Activated CD4-positive, alpha-beta memory T cell treated with anti-CD3 and anti-CD28 coated beads for 36 hours (primary cell): Measurements from ENCODE around the gene GABARAPL2. TPM values are rescaled to one million over a fixed set of nuclear protein-coding genes. Genes with fewer than 3 reads are reported as not detected.
A peak's percentile ranks its signal among the peaks of the same experiment; 100 is the strongest.
"Not testable (repeated sequence)": the region's sequence is repeated elsewhere in the genome, so short reads cannot be mapped to it uniquely, and the experiment has no call there.

Experiments
- CTCF ChIA-PET: fragments of 350-600 bp; sonication (Branson Sonifier 250); formaldehyde crosslinking; loops from one replicate; lab custom pipeline; 2021; ENCODE audit warnings: antibody characterized with exemption, inconsistent platforms; lab: Charles Lee
- POLR2A ChIA-PET: fragments of 350-600 bp; sonication (Branson Sonifier 250); formaldehyde crosslinking; loops from one replicate; lab custom pipeline; 2021; ENCODE audit warnings: antibody characterized with exemption; lab: Charles Lee
- DNase-seq: peaks from one replicate; pipeline ENCODE4 v3.0.0-alpha.2; 2020
- H3K27ac Mint-ChIP-seq: one replicate; pipeline ENCODE4 v1.8.0; 2021; ENCODE audit warnings: mixed read lengths
- H3K27me3 Mint-ChIP-seq: one replicate; pipeline ENCODE4 v1.8.0; 2021; ENCODE audit warnings: mixed read lengths
- H3K36me3 Mint-ChIP-seq: one replicate; pipeline ENCODE4 v1.8.0; 2021; ENCODE audit warnings: mixed read lengths
- H3K4me1 Mint-ChIP-seq: one replicate; pipeline ENCODE4 v1.8.0; 2021; ENCODE audit warnings: low read depth, mixed read lengths
- H3K4me3 Mint-ChIP-seq: one replicate; pipeline ENCODE4 v1.8.0; 2021; ENCODE audit warnings: mild to moderate bottlenecking, mixed read lengths
- H3K9me3 Mint-ChIP-seq: one replicate; pipeline ENCODE4 v1.8.0; 2021; ENCODE audit warnings: mixed read lengths
- intact Hi-C: fragments of 100-400 bp; cut with micrococcal nuclease; formaldehyde crosslinking; loops from one replicate; pipeline ENCODE4 v1.15.1; 2023
- total RNA-seq, 2 experiments: library from RNA; stranded (reverse); gene quantifications; one replicate each; pipeline ENCODE4 v1.2.3, GENCODE V29; 2021

The GABARAPL2 gene
- total RNA-seq, 2 experiments from 2014 or later = 71.5 to 76.1 TPM

DNA sequence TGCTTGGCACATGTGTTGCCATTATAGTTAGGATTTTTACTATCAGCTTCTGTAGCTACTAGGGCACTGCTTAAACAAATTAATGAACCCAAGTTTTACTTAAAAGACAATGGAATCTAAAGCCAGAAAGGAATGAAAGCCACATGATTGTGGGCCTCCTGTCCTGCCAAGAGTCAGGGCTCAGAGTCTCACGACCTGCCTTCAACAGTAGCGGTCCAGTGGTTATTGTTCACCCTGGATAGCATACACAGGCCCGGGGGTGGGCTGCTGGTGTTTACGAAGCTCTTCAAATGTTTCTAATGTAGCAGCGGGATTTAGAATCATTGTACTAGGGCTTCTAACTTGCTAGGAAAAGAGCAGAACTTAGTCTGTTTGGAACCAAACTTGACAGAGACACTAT lies 7.8 kb downstream of the GABARAPL2 start:
- ChIA-PET CTCF (interaction anchor here (0.9 to 1.9 kb wide), 2 partner anchors 57 to 103 kb away, joined by 3 to 4 read pairs; no protein-coding TSS in a partner anchor), POLR2A (no interaction called here)
- intact Hi-C loops = no loop called here
- peaks cover 35% of the 10 kb centered on the region for H3K4me1 Mint-ChIP-seq
- H3K36me3 Mint-ChIP-seq = peaks cover 37% of the 10 kb centered on the region
- no peaks in the 10 kb centered on the region for H3K9me3 Mint-ChIP-seq
- DNase-seq = no peak
- no peaks in the 10 kb centered on the region for H3K27me3 Mint-ChIP-seq
- no peak overlapping the region for H3K4me3 Mint-ChIP-seq
- no peak overlapping the region for H3K27ac Mint-ChIP-seq

DNA sequence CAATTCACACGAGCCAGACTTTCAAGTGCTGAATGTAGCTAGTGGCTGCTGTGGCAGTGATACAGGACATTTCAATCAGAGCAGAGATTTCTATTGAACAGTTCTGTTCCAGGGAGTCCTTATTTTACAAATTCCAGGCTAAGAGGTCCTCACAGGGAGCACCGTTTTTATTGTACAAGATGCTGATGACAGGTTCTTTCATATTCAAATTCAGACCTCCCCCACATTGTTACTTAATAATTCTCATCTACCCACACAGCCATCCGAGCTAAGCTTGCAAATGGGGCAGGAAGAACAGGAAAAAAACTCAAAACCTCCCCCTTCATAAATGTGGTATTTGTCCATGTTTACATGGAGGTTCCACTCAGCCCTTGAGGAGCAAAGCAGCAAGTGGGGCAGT lies 9.8 kb downstream of the GABARAPL2 start:
- H3K27ac Mint-ChIP-seq = peak overlapping the region; percentile 23
- peaks cover 43% of the 10 kb centered on the region for H3K36me3 Mint-ChIP-seq
- POLR2A ChIA-PET = no interaction called here
- H3K9me3 Mint-ChIP-seq = no peaks in the 10 kb centered on the region
- no peak overlapping the region for H3K4me3 Mint-ChIP-seq
- DNase-seq = no peak
- no peaks in the 10 kb centered on the region for H3K27me3 Mint-ChIP-seq
- peaks cover 32% of the 10 kb centered on the region for H3K4me1 Mint-ChIP-seq
- CTCF ChIA-PET = no interaction called here
- intact Hi-C loops = no loop called here

DNA sequence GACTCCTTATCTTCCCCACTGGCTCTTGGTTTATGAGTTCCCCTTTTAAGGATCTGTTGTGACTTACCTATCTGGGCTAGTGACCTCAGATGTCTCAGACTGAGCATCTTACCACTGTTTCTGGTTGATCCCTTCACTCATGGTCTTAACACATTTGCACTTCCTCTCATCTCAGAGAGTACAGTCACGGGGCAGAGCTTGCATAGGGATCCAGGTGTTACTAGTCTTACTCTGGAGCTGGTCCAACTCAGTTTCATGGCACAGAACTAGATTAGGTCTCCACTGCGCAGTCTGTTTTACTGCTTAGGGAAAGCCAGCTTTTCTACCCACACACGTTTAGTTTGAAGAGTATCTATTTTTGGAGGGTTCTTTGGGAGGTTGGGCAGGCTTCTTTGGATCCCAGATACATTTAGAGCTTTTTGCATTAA lies 10.2 kb downstream of the GABARAPL2 start:
- Mint-ChIP-seq H3K4me3 (no peak overlapping the region), H3K27me3 (no peaks in the 10 kb centered on the region), H3K9me3 (no peaks in the 10 kb centered on the region), H3K4me1 (peaks cover 29% of the 10 kb centered on the region), H3K27ac (peak overlapping the region; percentile 23), H3K36me3 (peaks cover 39% of the 10 kb centered on the region)
- DNase-seq = no peak
- POLR2A ChIA-PET = no interaction called here
- CTCF ChIA-PET = no interaction called here
- intact Hi-C loops = no loop called here

DNA sequence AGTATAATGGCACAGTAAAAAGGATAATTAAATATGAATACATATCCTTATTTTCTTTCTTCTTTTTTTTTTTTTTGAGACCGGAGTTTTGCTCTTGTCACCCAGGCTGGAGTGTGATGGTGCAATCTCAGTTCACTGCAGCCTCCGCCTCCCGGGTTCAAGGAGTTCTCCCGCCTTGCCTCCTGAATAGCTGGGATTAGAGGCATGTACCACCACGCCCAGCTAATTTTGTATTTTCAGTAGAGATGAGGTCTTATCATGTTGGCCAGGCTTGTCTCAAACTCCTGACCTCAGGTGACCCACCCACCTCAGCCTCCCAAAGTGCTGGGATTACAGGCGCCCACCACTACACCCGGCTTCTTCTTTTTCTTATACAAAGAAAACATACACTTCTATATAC lies 12.0 kb downstream of the GABARAPL2 start:
- Mint-ChIP-seq H3K27me3 (no peaks in the 10 kb centered on the region), H3K4me3 (no peak overlapping the region), H3K27ac (no peak overlapping the region), H3K4me1 (peaks cover 21% of the 10 kb centered on the region), H3K36me3 (peaks cover 30% of the 10 kb centered on the region), H3K9me3 (no peaks in the 10 kb centered on the region)
- POLR2A ChIA-PET = no interaction called here
- intact Hi-C loops = no loop called here
- no peak for DNase-seq
- CTCF ChIA-PET = no interaction called here

DNA sequence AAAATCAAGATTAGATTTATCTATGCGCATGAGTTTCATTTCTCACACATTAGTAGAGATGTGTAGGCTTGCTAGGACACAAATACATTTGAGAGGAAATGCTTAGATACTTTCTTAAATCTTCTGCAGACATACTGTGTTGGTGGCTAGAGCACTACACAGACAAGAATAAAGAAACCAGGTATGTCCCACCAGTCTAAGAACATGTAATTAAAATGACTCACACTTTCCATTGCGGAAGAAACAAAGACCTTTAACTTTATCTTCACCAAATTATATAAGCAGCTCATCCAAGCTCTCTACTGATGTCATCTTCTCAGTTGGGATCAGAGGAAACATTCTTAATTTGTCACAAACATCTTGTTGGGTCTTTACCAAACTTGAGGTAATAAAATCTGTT lies 12.5 kb downstream of the GABARAPL2 start:
- Mint-ChIP-seq H3K27ac (peak overlapping the region; percentile 26), H3K4me1 (peaks cover 17% of the 10 kb centered on the region)

DNA sequence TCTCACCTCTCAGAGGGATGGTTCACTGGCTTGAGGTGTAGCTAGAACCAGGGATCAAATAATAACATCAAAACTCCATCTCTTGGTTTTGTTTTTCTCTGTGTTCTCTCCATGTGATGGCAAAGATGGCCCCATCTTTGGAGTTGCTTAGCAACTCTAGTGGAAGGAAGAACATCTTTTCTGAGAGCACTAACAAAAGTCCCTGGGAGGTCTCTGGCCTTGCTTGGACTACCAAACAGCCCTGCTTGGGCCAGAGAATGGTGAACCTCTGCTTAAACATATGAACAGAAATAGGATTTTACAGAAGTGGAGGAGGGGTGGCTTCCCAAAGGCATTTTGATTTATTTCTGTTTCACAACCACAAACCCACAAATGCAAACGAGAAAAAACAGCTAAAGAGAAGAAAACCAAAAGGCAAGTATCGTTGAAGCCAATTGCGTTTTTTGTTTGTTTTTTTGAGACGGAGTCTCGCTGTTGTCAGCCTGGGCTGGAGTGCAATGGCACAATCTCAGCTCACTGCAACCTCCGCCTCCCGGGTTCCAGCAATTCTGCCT lies 13.2 kb downstream of the GABARAPL2 start:
- no peak overlapping the region for H3K4me3 Mint-ChIP-seq
- DNase-seq = no peak
- CTCF ChIA-PET = no interaction called here
- POLR2A ChIA-PET = no interaction called here
- H3K9me3 Mint-ChIP-seq = no peaks in the 10 kb centered on the region
- H3K36me3 Mint-ChIP-seq = peaks cover 25% of the 10 kb centered on the region
- intact Hi-C loops = no loop called here
- no peaks in the 10 kb centered on the region for H3K27me3 Mint-ChIP-seq
- peaks cover 17% of the 10 kb centered on the region for H3K4me1 Mint-ChIP-seq
- H3K27ac Mint-ChIP-seq = peak overlapping the region; percentile 26

More for the DNA sequence above, 12.5 kb downstream of the GABARAPL2 start:
- Mint-ChIP-seq H3K36me3 (peaks cover 28% of the 10 kb centered on the region), H3K27me3 (no peaks in the 10 kb centered on the region), H3K4me3 (no peak overlapping the region), H3K9me3 (no peaks in the 10 kb centered on the region)
- ChIA-PET CTCF (no interaction called here), POLR2A (no interaction called here)
- intact Hi-C loops = no loop called here
- DNase-seq = no peak

DNA sequence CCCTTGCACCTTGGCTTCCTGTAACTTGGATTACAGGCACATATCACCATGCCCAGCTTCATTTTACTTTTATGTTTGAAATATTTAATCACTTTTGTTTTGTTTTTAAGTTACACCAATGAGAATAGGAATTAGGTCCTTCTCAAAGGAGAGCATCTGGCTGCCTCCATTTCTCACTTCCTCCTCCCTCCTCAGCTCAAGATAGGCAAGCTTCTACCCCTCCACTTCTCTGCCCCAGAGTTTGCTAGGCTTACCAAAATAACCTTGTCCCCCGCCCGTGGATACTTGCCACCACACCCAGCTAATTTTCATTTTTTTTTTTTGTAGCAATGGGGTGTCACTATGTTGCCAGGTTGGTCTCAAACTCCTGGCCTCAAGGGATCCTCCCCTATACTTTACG lies 17.9 kb downstream of the GABARAPL2 start:
- Mint-ChIP-seq H3K36me3 (peaks cover 12% of the 10 kb centered on the region), H3K9me3 (no peaks in the 10 kb centered on the region), H3K4me1 (peaks cover 4% of the 10 kb centered on the region), H3K4me3 (no peak overlapping the region), H3K27ac (no peak overlapping the region), H3K27me3 (no peaks in the 10 kb centered on the region)
- ChIA-PET CTCF (interaction anchor here (0.6 kb wide), 1 partner anchor 663 kb away, joined by 3 read pairs; no protein-coding TSS in a partner anchor), POLR2A (no interaction called here)
- no peak for DNase-seq
- intact Hi-C loops = no loop called here

DNA sequence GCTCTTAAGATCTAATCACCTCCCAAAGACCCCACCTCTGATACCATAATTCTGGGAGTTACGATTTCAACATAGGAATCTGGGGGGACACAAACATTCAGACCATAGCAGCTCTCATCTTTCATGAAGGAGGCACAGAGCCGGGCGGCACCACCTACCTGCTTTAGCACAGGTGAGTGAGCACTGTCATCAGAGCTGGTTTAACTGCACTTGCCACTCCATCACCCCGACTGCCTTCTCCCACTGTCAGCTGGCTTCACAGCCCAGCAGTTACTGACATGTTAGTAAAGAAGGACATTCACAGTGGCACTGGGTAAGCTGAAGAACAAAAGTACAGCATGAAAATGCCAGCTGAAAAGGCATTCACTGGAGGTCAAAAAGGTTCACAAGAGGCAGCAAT lies 22.5 kb downstream of the GABARAPL2 start:
- Mint-ChIP-seq H3K36me3 (peaks cover 5% of the 10 kb centered on the region), H3K4me1 (peaks cover under 1% of the 10 kb centered on the region), H3K4me3 (no peak overlapping the region), H3K27me3 (no peaks in the 10 kb centered on the region), H3K27ac (no peak overlapping the region), H3K9me3 (no peaks in the 10 kb centered on the region)
- no peak for DNase-seq
- ChIA-PET POLR2A (no interaction called here), CTCF (no interaction called here)
- intact Hi-C loops = no loop called here

DNA sequence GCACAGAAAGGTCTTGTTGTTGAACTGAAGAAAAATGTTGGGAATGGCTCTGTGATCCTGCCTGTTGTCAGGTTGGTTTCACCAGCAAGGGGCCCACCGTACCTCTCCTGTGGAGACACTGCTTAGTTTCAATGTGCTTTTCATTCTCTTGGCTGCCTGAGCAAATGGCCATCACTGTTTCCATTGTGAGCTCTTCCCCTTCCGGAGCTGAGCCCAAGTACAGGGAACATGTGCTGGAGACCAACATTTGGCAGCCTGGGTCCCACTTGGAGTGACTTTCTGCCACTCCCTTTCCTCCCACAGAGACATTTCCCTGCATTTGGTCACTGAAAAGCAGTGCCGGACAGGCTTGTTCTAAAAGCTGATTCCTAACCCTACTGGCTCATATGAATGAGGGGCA lies 23.1 kb downstream of the GABARAPL2 start:
- Mint-ChIP-seq H3K36me3 (peaks cover 5% of the 10 kb centered on the region), H3K27me3 (no peaks in the 10 kb centered on the region), H3K4me1 (peaks cover 7% of the 10 kb centered on the region), H3K9me3 (no peaks in the 10 kb centered on the region), H3K4me3 (no peak overlapping the region), H3K27ac (no peak overlapping the region)
- DNase-seq = no peak
- ChIA-PET POLR2A (no interaction called here), CTCF (no interaction called here)
- intact Hi-C loops = no loop called here

DNA sequence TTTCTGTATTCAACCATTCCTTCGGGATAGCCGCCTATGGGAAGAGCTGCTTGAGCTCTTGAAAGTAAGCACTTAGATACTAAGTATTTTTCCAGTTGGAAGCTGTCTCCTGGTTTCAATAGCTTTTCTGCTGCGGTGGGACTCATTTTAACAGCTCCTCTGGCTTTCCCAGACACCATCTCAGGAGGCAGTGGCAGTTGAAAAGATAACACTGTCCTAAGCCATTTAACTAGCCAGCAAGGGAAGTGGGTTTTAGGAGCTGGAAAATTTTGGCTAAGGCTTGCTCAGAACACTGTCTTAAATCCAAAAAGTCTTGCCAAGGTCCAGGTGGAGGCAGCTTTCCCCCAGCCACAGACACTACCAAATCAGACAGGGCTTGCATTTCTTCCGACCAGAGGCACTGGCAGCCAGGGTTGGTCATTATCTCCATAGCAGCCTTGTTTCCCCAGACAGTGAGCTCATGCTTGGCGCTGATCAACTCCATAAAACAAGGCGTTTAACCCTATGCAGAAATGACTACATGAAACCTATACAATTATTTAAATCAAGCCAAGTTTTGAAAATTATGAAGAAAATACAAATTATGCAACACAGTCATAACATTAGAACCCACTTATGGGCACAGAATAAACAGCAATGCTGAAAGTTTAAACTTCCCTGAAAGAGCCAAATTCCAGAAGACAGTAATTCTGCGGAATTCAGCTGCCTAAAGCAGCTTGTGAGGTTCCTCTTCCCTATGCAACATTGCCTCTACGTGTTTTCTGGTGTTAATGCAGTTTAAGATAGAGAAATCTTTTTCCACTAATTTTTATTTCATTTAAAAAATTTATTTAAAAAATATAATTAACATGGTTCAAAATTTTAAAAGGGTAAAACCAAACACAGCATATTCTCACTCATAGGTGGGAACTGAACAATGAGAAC lies 25.0 kb downstream of the GABARAPL2 start:
- no peaks in the 10 kb centered on the region for H3K27me3 Mint-ChIP-seq
- no peak for DNase-seq
- ChIA-PET CTCF (no interaction called here), POLR2A (interaction anchor here (0.6 kb wide), 1 partner anchor 29 kb away, joined by 3 read pairs; no protein-coding TSS in a partner anchor)
- peaks cover 14% of the 10 kb centered on the region for H3K4me1 Mint-ChIP-seq
- H3K36me3 Mint-ChIP-seq = peaks cover 5% of the 10 kb centered on the region
- H3K9me3 Mint-ChIP-seq = no peaks in the 10 kb centered on the region
- no peak overlapping the region for H3K4me3 Mint-ChIP-seq
- intact Hi-C loops = no loop called here
- no peak overlapping the region for H3K27ac Mint-ChIP-seq

DNA sequence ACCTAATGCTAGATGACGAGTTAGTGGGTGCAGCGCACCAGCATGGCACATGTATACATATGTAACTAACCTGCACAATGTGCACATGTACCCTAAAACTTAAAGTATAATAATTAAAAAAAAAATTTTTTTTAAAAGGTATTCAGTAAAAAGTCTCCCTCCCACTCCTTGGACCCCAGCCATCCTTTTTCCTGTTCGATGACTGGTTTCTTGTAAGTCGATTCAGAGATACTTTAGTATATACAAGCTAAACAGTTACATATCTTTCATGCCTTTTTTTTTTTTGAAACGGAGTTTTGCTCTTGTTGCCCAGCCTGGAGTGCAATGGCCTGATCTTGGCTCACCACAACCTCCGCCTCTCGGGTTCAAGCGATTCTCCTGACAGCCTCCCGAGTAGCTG lies 25.7 kb downstream of the GABARAPL2 start:
- H3K27ac Mint-ChIP-seq, H3K36me3 Mint-ChIP-seq, CTCF ChIA-PET, POLR2A ChIA-PET, DNase-seq, intact Hi-C loops, H3K9me3 Mint-ChIP-seq, H3K27me3 Mint-ChIP-seq, H3K4me3 Mint-ChIP-seq: not testable (repeated sequence)
- H3K4me1 Mint-ChIP-seq = peaks cover 14% of the 10 kb centered on the region

DNA sequence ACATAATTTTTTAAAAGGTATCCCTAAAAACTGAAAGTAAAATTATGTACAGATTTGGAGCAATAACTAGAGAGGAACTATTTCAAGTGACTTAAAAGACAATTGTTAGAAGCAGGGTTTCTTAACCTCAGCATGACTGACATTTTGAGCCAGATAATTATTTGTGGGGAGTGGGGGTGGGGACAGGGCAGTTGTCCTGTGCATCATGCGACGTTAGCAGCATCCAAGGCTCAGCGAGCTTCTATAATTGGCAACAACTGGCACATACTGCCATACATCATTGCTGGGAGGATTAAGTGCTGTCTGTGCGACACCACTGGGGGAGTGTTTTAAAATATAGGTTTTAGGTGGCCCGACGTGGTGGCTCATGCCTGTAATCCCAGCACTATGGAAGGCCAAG lies 27.1 kb downstream of the GABARAPL2 start:
- no peak for DNase-seq
- Mint-ChIP-seq H3K4me1 (peaks cover 14% of the 10 kb centered on the region), H3K27ac (no peak overlapping the region), H3K36me3 (peaks cover 17% of the 10 kb centered on the region), H3K4me3 (no peak overlapping the region), H3K9me3 (no peaks in the 10 kb centered on the region), H3K27me3 (no peaks in the 10 kb centered on the region)
- intact Hi-C loops = no loop called here
- POLR2A ChIA-PET = no interaction called here
- CTCF ChIA-PET = no interaction called here
